ENCODE data around the gene ADGRG1.

- TF ChIP-seq CTCF (IDR thresholded peaks at IDR 0.05), result no peak
- no peak for TF ChIP-seq POLR2A (IDR thresholded peaks at IDR 0.05)
- TF ChIP-seq POLR2AphosphoS5 (IDR thresholded peaks at IDR 0.05), result no peak
- TF ChIP-seq EP300 (IDR thresholded peaks at IDR 0.05), result no peak
These were observed 16.1 kb downstream of the ADGRG1 start for GRCh38 chr16:57644383-57645014.
